NCI-H748 treated with DMSO at 0.1 percent for 48 hours (cell line): ENCODE data around the gene MAPK14.
"Not testable (repeated sequence)": the region's sequence is repeated elsewhere in the genome, so short reads cannot be mapped to it uniquely, and the experiment has no call there.

Source experiments
- DNase-seq: peaks from one replicate; lab custom pipeline; 2025; lab: John Stamatoyannopoulos, UW

The MAPK14 gene

GRCh38 chr6:36027501-36028087 lies at the start of gene MAPK14:
TSS of gene MAPK14 (plus strand) at chr6:36027808. CDS start at chr6:36028158, 350 bp downstream.
- peak; percentile 99 for DNase-seq

- DNase-seq: not testable (repeated sequence)
Measured at GRCh38 chr6:35980126-35980525, 47.5 kb upstream of the MAPK14 start.

GRCh38 chr6:35980991-35981645 lies 46.5 kb upstream of the MAPK14 start:
- no peak for DNase-seq

GRCh38 chr6:35984701-35985100 lies 42.9 kb upstream of the MAPK14 start:
- DNase-seq: no peak

GRCh38 chr6:35988047-35988446 lies 39.6 kb upstream of the MAPK14 start:
- not testable (repeated sequence) for DNase-seq

- DNase-seq: no peak
Measured at GRCh38 chr6:35993150-35993549, 34.5 kb upstream of the MAPK14 start.

GRCh38 chr6:36000451-36000850 lies 27.2 kb upstream of the MAPK14 start:
- no peak for DNase-seq

GRCh38 chr6:36015666-36016065 lies 11.9 kb upstream of the MAPK14 start:
- no peak for DNase-seq

GRCh38 chr6:36018339-36018738 lies 9.3 kb upstream of the MAPK14 start:
- no peak for DNase-seq

GRCh38 chr6:36019167-36019566 lies 8.4 kb upstream of the MAPK14 start:
- DNase-seq: no peak

- DNase-seq: no peak
Measured at GRCh38 chr6:36020154-36020553, 7.5 kb upstream of the MAPK14 start.

- DNase-seq: no peak
Measured at GRCh38 chr6:36023996-36024795, 3.4 kb upstream of the MAPK14 start, which contains the start of gene SLC26A8. TSS of gene SLC26A8 (minus strand) at chr6:36024641. CDS start at chr6:36019707, 4,934 bp downstream.

- DNase-seq: no peak
Measured at GRCh38 chr6:36025260-36025931, 2.2 kb upstream of the MAPK14 start.

GRCh38 chr6:36025932-36026327 lies 1.7 kb upstream of the MAPK14 start:
- DNase-seq: no peak

- peak; percentile 15 for DNase-seq
Measured at GRCh38 chr6:36028088-36028876, 674 bp downstream of the MAPK14 start.

GRCh38 chr6:36028877-36029324 lies 1.3 kb downstream of the MAPK14 start:
- DNase-seq: peak; percentile 55

GRCh38 chr6:36029464-36029863 lies 1.9 kb downstream of the MAPK14 start:
- DNase-seq: peak; percentile 32

- no peak for DNase-seq
Measured at GRCh38 chr6:36032261-36032660, 4.7 kb downstream of the MAPK14 start.

- DNase-seq: not testable (repeated sequence)
Measured at GRCh38 chr6:36033144-36033543, 5.5 kb downstream of the MAPK14 start.

GRCh38 chr6:36033935-36034334 lies 6.3 kb downstream of the MAPK14 start:
- DNase-seq: no peak

GRCh38 chr6:36034441-36034840 lies 6.8 kb downstream of the MAPK14 start:
- DNase-seq: no peak
